ENCODE measurements around the gene NCKAP5.
A peak's percentile ranks its signal among the peaks of the same experiment; 100 is the strongest.

The NCKAP5 gene

GRCh38 chr2:132936261-132936660, 632.0 kb downstream of the NCKAP5 start:
- no peaks in the 10 kb centered on the region for H3K36me3 Mint-ChIP-seq (ENCODE audit: low read depth)
- H3K27ac Mint-ChIP-seq: no peak overlapping the region
- peaks cover 2% of the 10 kb centered on the region for H3K27me3 Mint-ChIP-seq (ENCODE audit: low read depth)
- no peak overlapping the region for H3K4me3 Mint-ChIP-seq
- no peaks in the 10 kb centered on the region for H3K9me3 Mint-ChIP-seq
- TF ChIP-seq CTCF (IDR thresholded peaks at IDR 0.05; ENCODE audit: unreplicated experiment in 3 of 3): no peak
- no peaks in the 10 kb centered on the region for H3K4me1 Mint-ChIP-seq

GRCh38 chr2:132929786-132930185, 638.5 kb downstream of the NCKAP5 start:
- Mint-ChIP-seq H3K4me3 (no peak overlapping the region), H3K4me1 (peaks cover 4% of the 10 kb centered on the region), H3K27me3 (ENCODE audit: low read depth) (peaks cover 18% of the 10 kb centered on the region), H3K9me3 (peaks cover 3% of the 10 kb centered on the region), H3K27ac (no peak overlapping the region), H3K36me3 (ENCODE audit: low read depth) (peaks cover 3% of the 10 kb centered on the region)
- TF ChIP-seq CTCF (IDR thresholded peaks at IDR 0.05; ENCODE audit: unreplicated experiment in 3 of 3): no peak

GRCh38 chr2:132923787-132924186, 644.5 kb downstream of the NCKAP5 start:
- H3K27me3 Mint-ChIP-seq (ENCODE audit: low read depth): peaks cover 28% of the 10 kb centered on the region
- H3K27ac Mint-ChIP-seq: no peak overlapping the region
- TF ChIP-seq CTCF (IDR thresholded peaks at IDR 0.05; ENCODE audit: unreplicated experiment in 3 of 3): no peak
- H3K4me1 Mint-ChIP-seq: peaks cover 5% of the 10 kb centered on the region
- peaks cover 3% of the 10 kb centered on the region for H3K9me3 Mint-ChIP-seq
- no peak overlapping the region for H3K4me3 Mint-ChIP-seq
- H3K36me3 Mint-ChIP-seq (ENCODE audit: low read depth): peaks cover 3% of the 10 kb centered on the region

- peaks cover 26% of the 10 kb centered on the region for H3K4me1 Mint-ChIP-seq
Observed at GRCh38 chr2:132915812-132916549, 652.3 kb downstream of the NCKAP5 start.

GRCh38 chr2:132911726-132912724, 656.2 kb downstream of the NCKAP5 start:
- no peaks in the 10 kb centered on the region for H3K36me3 Mint-ChIP-seq (ENCODE audit: low read depth)
- H3K27me3 Mint-ChIP-seq (ENCODE audit: low read depth): no peaks in the 10 kb centered on the region
- peaks cover 3% of the 10 kb centered on the region for H3K9me3 Mint-ChIP-seq
- TF ChIP-seq CTCF (IDR thresholded peaks at IDR 0.05; ENCODE audit: unreplicated experiment in 3 of 3): peak in 1 of 3 experiments; percentile 21
- peak overlapping the region; percentile 37 to 62 (median 51) for H3K27ac Mint-ChIP-seq
- peaks cover 26% of the 10 kb centered on the region for H3K4me1 Mint-ChIP-seq
- H3K4me3 Mint-ChIP-seq: no peak overlapping the region

More at GRCh38 chr2:132915812-132916549, 652.3 kb downstream of the NCKAP5 start:
- no peak overlapping the region for H3K27ac Mint-ChIP-seq
- TF ChIP-seq CTCF (IDR thresholded peaks at IDR 0.05; ENCODE audit: unreplicated experiment in 3 of 3): no peak
- no peaks in the 10 kb centered on the region for H3K36me3 Mint-ChIP-seq (ENCODE audit: low read depth)
- H3K9me3 Mint-ChIP-seq: peaks cover 3% of the 10 kb centered on the region
- no peaks in the 10 kb centered on the region for H3K27me3 Mint-ChIP-seq (ENCODE audit: low read depth)
- H3K4me3 Mint-ChIP-seq: no peak overlapping the region

Data from nephron (organoid).